GM21723 (cell line): ENCODE results near the gene TUBA4A.
"Not testable (repeated sequence)": the region's sequence is repeated elsewhere in the genome, so short reads cannot be mapped to it uniquely, and the experiment has no call there.

Experiments
- ATAC-seq: cut with Tn5 transposase; IDR thresholded peaks from one replicate; pipeline ENCODE4 v1.9.1; 2021; ENCODE audit warnings: mild to moderate bottlenecking, moderate library complexity; ENCODE audit not compliant: unreplicated experiment

Gene TUBA4A

DNA sequence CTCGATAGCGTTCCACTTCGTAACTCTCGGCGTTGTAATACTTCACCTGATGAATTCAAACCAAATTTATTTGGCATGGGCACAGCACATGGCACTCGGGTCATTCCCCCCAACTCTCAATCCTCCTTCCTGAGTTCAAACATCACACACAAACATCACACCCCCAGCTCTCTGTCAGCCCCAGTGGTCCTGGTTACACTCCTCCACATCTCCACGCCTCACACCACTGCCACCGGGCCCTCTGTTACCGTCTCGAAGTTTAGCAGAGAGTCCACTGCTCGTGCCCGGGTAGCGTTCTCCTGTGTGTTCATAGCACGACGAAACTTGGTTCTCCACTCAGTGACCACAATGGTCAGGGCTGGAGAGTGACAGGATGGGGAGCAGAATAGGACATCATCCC is 39.6 kb downstream of the TUBA4A start:
- no peak for ATAC-seq

- ATAC-seq: no peak
Measured at GRCh38 chr2:219213486-219214071, 40.1 kb downstream of the TUBA4A start.

DNA sequence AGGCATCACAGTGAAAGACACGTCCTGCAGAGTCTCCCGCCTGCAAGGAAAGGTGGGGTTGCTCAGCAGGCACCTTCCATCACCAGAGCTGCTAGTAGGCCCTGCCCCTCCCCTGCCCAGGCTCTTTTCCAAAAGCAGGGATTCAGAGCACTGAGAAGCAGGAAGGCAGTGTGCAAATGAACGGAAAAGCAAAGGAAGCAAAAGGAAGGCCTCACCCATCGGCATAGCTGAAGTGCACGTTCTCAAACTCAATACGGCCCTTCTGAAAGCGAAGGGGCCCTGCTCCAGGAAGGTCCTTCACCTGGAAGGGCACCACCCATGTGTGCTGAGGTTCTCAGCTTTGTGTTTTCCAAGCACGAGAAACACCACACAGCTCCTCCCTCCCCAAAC is 40.7 kb downstream of the TUBA4A start:
- no peak for ATAC-seq

DNA sequence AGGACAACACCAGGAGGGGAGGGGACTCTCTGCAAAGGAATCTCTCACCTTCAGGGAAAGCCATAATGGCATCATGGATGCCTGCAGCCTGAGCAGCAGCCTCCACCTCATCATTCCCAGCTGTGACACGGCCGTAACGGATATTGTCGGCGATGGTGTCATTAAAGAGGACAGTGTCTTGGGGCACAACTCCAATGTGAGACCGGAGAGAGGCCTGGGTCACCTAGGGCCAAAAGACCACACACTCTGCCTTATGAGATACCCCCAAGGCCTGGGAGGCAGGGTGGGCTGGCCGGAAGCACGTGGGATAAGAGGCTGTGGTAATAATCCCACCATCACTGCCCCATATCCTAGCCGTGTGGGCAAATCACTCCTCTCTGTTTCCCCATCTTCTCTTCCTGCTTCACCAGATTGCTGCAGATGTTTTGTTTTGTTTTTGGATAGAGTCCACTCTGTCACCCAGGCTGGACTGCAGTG is 42.8 kb downstream of the TUBA4A start:
- no peak for ATAC-seq

DNA sequence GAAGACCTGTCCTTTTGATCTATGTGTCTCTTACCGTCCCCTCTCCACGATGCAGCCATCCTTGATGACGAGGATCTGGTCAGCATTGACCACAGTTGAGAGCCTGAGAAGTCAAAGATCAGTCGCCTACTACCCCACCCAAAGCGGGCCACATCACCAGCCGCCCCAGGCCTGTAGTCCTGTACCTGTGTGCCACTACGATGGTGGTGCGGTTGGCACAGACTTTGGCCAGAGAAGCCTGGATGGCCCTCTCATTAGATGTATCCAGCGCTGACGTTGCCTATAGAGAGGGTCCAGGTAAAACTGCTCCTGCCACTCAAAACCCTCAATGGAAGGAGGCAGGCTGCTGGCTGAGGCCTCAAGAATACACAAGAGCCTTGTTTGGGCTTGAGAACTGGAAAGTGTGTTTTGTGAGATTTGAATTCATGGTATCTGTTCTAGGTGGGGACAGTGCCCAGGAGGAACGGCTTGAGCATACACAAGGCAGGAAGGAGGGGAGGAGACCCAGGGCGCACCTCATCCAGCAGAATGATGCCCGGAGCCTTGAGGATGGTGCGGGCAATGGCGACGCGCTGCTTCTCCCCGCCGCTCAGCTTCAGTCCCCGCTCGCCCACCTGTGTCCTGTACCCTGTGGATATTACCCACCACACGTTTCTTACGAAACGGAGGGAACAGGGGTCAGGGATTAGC is 43.4 kb downstream of the TUBA4A start:
- ATAC-seq: no peak

- no peak for ATAC-seq
Measured at GRCh38 chr2:219209236-219210195, 44.2 kb downstream of the TUBA4A start.

GRCh38 chr2:219207884-219208740 is 45.6 kb downstream of the TUBA4A start:
- no peak for ATAC-seq

DNA sequence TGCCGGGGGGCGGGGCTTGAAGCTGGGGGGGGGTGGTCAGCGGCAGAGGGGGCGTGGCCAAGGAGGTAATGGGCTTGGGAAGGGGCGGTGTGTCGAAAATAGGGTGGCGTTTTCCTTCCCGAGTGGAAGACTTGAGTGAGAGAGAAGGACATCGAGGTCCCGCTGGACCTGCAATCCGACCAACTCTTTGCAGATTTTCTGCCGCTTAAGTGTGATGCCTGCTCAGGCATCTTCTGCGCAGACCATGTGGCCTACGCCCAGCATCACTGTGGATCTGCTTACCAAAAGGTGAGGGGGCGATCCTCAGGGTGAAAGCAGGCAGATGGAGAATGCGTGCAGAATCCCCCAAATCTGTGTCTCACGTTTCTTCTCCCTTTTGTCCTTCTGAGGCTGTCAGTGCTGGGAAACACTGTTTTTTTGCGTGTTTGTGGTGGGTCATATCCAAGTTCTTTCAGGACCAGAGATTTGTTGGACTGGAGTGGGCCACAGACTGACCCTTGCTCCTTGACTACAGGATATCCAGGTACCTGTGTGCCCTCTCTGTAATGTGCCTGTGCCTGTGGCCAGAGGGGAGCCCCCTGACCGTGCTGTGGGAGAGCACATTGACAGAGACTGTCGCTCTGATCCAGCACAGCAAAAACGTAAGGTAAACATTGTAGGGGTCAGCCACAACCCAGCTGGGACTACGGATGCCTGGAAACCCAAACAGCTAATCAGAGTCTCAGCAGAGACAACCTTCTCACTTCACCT is 46.4 kb downstream of the TUBA4A start:
- no peak for ATAC-seq

GRCh38 chr2:219206328-219207133 is 47.2 kb downstream of the TUBA4A start, which contains the start of gene ZFAND2B:
Gene ZFAND2B (plus strand): TSS chr2:219206782. CDS start chr2:219206988, 206 bp downstream.
- ATAC-seq: peak; percentile 97

DNA sequence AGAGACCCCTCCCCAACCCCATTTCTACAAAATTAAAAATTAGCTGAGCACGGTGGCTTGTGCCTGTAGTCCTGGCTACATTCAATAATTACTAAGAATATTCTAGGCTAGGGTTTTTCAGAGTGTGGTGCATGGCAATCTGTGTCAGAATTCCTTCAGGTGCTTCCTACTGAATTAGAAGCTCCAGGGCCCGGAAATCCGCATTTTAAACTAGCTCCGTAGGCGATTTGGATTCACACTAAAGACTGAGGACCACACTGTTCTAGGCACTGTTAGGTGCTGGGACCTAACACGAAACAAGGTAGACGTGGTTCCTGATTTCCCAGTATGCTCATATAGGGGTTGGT is 47.8 kb downstream of the TUBA4A start:
- no peak for ATAC-seq

DNA sequence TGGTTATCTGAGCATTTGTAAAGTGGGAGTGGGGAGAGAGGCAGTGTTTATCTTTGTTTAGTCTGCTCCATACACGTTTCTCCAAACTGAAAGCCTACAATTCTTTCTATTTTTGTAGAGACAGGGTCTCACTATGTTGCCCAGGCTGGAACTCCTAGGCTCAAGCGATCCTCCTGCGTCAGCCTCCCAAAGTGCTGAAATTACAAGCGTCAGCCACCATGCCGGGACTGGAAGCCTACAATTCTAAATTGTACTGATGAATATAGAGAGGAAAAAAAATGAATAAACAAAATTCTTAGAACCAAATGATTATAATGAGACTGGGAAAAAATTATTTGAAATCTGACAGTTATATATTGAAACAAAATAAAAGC is 48.6 kb downstream of the TUBA4A start:
- no peak for ATAC-seq

- no peak for ATAC-seq
Measured at GRCh38 chr2:219204425-219205164, 49.1 kb downstream of the TUBA4A start.

DNA sequence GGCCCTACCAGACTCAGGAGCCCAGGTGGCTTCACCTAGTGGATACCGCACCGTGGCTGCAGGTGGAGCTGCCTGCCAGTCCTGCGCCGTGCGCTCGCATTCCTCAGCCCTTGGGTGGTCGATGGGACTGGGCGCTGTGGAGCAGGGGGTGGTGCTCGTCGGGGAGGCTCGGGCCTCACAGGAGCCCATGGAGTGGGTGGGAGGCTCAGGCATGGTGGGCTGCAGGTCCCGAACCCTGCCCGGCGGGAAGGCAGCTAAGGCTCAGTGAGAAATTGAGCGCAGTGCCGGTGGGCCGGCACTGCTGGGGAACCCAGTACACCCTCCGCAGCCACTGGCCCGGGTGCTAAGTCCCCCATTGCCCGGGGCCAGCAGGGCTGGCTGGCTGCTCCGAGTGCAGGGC is 52.4 kb downstream of the TUBA4A start:
- not testable (repeated sequence) for ATAC-seq

DNA sequence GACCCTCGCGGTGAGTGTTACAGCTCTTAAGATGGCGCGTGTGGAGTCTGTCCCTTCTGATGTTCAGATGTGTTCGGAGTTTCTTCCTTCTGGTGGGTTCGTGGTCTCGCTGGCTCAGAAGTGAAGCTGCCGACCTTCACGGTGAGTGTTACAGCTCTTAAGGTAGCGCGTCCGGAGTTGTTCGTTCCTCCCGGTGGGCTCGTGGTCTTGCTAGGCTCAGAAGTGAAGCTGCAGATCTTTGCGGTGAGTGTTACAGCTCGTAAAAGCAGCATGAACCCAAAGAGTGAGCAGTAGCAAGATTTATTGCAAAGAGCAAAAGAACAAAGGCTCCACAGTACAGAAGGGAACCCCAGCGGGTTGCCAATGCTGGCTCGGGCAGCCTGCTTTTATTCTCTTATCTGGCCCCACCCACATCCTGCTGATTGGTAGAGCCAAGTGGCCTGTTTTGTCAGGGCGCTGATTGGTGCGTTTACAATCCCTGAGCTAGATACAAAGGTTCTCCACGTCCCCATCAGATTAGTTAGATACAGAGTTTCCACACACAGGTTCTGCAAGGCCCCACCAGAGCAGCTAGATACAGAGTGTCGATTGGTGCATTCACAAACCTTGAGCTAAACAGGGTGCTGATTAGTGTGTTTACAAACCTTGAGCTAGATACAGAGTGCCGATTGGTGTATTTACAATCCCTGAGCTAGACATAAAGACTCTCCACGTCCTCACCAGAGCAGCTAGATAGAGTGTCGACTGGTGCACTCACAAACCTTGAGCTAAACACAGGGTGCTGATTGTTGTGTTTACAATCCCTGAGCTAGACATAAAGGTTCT is 53.0 kb downstream of the TUBA4A start:
- ATAC-seq: not testable (repeated sequence)
